Fibroblast of skin of left quadriceps (primary cell): ENCODE measurements around the gene CHMP2A.
"Not testable (repeated sequence)": the region's sequence is repeated elsewhere in the genome, so short reads cannot be mapped to it uniquely, and the experiment has no call there.

Source experiments
- DNase-seq, 2 experiments: peaks; one replicate each; pipeline ENCODE4 v3.0.0-alpha.2; 2013; ENCODE audit warnings: low read depth in 2 of 2

The CHMP2A gene

GRCh38 chr19:58555369-58555885 is 522 bp upstream of the CHMP2A start:
- no peak for DNase-seq

GRCh38 chr19:58553799-58554493 is 959 bp downstream of the CHMP2A start:
- DNase-seq: no peak

DNA sequence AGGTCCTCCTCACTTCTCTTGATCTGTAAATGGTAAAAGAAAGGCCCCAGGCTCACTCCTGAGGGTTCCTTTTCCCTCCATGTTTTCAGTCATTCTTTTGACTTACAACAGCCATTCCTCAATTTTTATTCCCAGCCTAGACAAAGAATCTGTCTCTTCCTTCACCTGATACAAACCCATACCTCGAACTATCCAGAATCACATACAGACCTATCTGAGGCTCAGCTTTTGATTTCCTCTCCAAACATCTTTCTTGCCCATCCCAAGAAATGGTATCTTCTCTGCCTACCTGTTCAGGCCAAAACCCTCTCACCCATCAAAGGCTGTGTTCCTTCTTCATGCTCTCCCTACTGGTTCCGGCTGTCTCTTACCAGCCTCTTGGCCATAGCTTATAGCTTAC is 2.2 kb downstream of the CHMP2A start:
- DNase-seq: no peak

DNA sequence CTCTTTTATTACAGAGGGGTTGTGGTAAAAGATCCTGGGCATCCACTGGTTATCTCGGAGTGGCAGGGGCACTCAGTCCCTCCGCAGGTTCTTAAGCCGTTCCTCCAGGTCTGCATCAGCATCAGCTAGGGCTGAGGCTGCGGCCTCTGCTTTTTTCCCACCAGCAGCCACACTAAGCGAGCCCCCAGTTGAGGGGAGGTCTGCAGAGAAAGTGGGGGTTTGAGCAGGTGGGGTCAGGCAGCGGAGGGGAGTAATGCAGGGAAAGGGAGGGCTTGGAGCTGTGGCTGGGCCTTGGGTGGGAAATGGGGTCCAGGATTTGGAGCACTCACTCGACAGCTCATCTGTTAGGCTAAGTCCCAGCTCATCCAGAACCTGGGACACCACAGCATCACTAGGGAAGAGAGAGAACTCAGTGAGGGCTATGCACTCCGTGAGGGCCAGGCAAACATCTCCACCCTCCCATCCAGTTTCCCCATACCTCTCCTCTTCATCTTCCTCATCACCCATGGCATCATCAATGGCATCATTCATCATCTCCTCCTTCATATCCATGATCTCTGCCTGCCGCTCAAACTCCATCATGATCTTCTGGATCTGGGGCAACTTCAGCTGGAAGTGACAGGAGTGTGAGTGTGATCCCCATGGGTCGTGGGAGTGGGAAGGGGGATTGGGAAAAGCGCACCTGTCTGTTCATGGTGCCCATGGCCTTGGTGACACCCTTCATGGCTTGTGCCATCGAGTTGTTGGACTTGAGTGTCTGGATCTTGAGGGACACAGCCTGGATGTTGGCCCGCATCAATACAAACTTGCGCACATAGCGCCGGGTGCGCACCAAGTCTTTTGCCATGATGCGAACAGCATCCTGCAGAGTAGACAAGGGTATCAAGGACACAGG is 3.1 kb downstream of the CHMP2A start:
- DNase-seq: no peak

DNA sequence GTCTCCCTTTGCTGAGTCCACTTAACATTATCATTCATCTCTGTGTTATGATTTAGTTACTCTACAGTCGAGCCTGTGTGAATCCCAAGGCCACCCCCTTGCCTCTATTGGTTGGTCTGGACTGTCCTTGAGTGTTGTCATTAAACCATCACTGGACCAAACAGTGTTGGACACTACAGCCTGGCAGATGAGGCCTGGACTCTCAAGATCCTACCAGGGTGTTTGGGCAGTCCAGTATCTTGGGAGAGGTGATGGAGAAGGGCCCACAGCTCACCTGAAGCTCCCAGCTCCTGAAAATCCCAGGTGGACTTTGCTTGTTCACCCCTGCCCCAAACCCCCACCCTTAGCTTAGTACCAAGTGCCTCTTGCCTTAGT is 3.8 kb downstream of the CHMP2A start:
- no peak for DNase-seq

DNA sequence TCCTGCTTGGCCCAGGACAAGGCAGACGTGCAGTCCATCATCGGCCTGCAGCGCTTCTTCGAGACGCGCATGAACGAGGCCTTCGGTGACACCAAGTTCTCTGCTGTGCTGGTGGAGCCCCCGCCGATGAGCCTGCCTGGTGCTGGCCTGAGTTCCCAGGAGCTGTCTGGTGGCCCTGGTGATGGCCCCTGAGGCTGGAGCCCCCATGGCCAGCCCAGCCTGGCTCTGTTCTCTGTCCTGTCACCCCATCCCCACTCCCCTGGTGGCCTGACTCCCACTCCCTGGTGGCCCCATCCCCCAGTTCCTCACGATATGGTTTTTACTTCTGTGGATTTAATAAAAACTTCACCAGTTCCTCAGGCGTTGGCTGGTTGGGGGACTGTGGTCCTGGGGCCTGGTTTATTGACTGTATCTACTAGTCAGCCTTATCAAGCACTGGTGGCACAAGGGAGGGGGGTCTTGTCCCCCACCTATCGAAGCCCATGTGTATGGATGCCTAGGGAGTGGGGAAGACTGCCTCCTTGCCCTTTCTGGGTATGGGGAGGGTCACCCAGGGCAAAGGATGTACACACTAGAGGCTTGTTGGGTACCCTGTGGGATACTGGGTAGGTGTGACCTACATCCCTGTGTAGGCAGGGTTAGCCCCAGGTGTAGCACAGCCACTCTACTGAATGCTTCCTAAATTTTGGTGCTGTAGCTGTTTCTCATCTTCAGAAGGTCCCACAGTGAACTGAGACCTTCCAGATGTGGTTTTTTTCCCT is 4.4 kb downstream of the CHMP2A start:
- no peak for DNase-seq

GRCh38 chr19:58549664-58550361 is 5.1 kb downstream of the CHMP2A start:
- no peak for DNase-seq

DNA sequence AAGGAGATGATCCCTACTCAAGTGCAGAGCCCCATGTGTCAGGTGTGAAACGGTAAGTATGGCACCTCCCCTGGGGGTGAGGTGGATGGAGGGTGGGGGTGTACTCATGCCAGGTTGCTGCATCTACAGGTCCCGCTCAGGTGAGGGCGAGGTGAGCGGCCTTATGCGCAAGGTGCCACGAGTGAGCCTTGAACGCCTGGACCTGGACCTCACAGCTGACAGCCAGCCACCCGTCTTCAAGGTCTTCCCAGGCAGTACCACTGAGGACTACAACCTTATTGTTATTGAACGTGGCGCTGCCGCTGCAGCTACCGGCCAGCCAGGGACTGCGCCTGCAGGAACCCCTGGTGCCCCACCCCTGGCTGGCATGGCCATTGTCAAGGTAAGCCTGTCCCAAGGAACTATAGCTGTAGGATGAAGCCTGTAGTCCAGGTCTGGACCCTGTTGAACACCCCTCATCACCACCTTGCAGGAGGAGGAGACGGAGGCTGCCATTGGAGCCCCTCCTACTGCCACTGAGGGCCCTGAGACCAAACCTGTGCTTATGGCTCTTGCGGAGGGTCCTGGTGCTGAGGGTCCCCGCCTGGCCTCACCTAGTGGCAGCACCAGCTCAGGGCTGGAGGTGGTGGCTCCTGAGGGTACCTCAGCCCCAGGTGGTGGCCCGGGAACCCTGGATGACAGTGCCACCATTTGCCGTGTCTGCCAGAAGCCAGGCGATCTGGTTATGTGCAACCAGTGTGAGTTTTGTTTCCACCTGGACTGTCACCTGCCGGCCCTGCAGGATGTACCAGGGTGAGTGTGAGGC is 5.8 kb downstream of the CHMP2A start:
- no peak for DNase-seq

GRCh38 chr19:58547323-58548312 is 7.3 kb downstream of the CHMP2A start:
- DNase-seq: no peak

- no peak for DNase-seq
Observed at GRCh38 chr19:58546019-58546530, 8.8 kb downstream of the CHMP2A start.

GRCh38 chr19:58545286-58546018 is 9.5 kb downstream of the CHMP2A start:
- no peak for DNase-seq

DNA sequence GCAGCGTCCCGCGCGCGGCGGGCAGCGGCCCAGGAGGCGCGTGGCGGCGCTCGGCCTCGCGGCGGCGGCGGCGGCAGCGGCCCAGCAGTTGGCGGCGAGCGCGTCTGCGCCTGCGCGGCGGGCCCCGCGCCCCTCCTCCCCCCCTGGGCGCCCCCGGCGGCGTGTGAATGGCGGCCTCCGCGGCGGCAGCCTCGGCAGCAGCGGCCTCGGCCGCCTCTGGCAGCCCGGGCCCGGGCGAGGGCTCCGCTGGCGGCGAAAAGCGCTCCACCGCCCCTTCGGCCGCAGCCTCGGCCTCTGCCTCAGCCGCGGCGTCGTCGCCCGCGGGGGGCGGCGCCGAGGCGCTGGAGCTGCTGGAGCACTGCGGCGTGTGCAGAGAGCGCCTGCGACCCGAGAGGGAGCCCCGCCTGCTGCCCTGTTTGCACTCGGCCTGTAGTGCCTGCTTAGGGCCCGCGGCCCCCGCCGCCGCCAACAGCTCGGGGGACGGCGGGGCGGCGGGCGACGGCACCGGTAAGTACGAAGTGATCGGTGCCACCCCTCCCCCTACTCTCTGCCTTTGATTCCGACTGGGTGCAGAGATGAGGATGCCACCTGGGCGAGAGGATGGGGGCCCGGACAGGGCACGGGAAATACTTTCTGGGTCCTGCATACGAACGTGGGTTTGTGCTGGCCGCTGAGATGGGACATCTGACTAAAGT is 10.2 kb downstream of the CHMP2A start:
- no peak for DNase-seq

DNA sequence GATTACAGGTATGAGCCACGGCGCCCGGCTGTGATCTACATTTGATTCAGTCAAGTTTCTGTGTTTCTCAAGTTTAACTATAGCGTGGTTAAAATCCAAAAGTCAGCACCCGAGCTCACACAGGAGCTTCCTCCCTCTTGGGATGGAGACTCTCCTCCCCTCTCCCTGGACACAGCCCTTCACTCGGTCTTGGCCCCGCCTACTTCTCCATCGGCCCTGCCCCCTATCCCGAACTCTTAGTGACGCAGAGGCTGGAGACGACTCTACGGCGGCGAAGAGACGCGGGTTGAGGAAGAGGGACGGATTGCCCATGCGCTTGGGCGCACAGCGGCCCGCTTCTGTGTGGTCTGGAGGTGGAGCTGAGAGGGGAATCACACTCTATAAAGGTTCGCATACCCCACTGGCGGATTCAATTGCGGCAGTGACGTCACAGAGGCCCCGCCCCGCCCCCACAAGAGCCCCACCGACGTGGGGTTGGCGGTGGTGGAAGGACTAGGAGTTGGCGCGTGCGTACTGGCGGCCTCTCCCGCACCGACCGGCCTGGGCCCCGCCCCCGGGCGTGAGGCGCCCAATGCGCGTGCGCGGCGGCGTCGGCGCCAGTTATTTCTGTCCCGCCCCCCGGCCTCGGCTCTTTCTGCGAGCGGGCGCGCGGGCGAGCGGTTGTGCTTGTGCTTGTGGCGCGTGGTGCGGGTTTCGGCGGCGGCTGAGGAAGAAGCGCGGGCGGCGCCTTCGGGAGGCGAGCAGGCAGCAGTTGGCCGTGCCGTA is 10.9 kb downstream of the CHMP2A start, which contains the start of gene TRIM28:
TRIM28 (plus strand) TSS at position 239 of the 765 bp plus-strand sequence. CDS start 694 bp downstream, outside the sequence.
- DNase-seq: peak; percentile 99 to 100

GRCh38 chr19:58542641-58543372 is 12.1 kb downstream of the CHMP2A start:
- DNase-seq: not testable (repeated sequence)

DNA sequence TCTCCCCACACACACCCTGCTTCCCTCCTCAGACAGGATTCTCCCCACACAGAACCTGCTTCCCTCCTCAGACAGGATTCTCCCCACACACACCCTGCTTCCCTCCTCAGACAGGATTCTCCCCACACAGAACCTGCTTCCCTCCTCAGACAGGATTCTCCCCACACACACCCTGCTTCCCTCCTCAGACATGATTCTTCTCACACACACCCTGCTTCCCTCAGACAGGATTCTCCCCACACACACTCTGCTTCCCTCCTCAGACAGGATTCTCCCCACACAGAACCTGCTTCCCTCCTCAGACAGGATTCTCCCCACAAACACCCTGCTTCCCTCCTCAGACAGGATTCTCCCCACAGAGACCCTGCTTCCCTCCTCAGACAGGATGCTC is 15.7 kb downstream of the CHMP2A start:
- not testable (repeated sequence) for DNase-seq
